ENCODE measurements around the gene SLC6A3.

SLC6A3 gene

DNA sequence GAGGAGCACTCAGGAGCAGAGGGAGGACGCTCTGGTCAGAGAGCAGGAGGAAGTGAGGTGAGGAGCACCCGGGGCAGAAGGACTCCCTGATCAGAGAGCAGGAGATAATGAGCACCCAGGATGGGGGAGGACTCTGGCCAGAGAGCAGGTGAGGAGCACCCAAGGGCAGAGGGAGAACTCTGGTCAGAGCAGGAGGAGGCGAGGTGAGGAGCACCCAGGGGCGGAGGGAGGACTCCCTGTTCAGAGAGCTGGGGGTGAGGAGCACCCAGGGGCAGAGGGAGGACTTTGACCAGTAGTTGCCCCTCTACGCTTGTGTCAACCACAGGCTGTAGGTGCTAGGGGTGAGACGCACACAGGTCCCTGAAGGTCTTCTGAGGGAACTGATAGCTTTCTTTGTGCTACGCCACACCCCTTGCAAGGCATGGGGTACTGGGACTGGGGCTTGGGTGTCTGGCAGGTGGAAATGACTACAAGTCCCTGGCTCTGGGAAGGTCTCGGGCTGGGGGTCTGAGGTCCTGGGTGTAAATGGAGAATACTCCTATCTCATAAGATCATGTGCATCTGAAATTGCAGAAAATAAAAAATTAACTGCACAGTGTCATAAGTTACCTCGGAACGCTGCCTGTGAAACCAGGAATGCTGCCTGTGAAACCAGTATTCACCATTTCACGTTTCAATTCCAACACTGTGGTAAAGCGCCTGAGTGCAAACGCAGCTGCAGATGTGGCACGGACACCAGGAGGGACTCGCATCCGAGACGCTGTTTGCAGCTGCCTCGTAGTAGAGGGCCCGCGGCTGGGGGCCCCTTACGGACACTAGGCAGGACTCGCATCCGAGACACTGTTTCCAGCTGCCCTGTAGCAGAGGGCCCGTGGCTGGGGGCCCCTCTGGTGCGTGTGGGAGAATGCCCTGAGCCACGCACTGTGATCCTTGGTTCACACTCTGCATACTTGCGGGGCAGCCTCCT is 27.0 kb upstream of the SLC6A3 start:
- H3K4me3 ChIP-seq (ENCODE audit: low read depth, low read length) = no peak overlapping the region
- no peak overlapping the region for H4K91ac ChIP-seq (ENCODE audit: low read depth, low read length)
- no peak overlapping the region for H3K4ac ChIP-seq (ENCODE audit: low read depth, low read length)
- H3K4me1 ChIP-seq (ENCODE audit: control insufficient read depth in 1 of 2, insufficient read depth in 2 of 2, low read length in 2 of 2) = no peaks in the 10 kb centered on the region
- no peaks in the 10 kb centered on the region for H3K27me3 ChIP-seq (ENCODE audit: insufficient read depth, low read length)
- DNase-seq = no peak
- no peak overlapping the region for H3K23ac ChIP-seq (ENCODE audit: low read length)
- no peak overlapping the region for H3K4me2 ChIP-seq (ENCODE audit: low read length)
- H4K12ac ChIP-seq (ENCODE audit: low read depth, low read length) = no peak overlapping the region
- no peak overlapping the region for H3K27ac ChIP-seq (ENCODE audit: low read depth, low read length)
- peaks cover 4% of the 10 kb centered on the region for H3K9me3 ChIP-seq (ENCODE audit: insufficient read depth, low read depth, low read length)
- WGBS (ENCODE audit: extremely low coverage, insufficient coverage, insufficient read length) = no CpG with 5 or more reads among the region's 27 CpGs
- peaks cover 94 to 95% of the 10 kb centered on the region in 2 experiments for H3K36me3 ChIP-seq (ENCODE audit: control insufficient read depth in 1 of 2, insufficient read depth in 2 of 2, low read length in 2 of 2)
- no peak overlapping the region for H4K8ac ChIP-seq (ENCODE audit: low read depth, low read length)
- H2AK5ac ChIP-seq (ENCODE audit: low read length) = no peak overlapping the region
- no peak overlapping the region for H3K14ac ChIP-seq (ENCODE audit: low read length)
- no peaks in the 10 kb centered on the region for H3K79me2 ChIP-seq (ENCODE audit: control insufficient read depth, insufficient read depth, low read length, poor library complexity)
- H3K79me1 ChIP-seq (ENCODE audit: low read length) = no peaks in the 10 kb centered on the region
- H2BK120ac ChIP-seq (ENCODE audit: insufficient read depth, low read length, poor library complexity) = no peak overlapping the region
- no peak overlapping the region for H2AFZ ChIP-seq (ENCODE audit: insufficient read depth, low read length, poor library complexity)
- H3K9ac ChIP-seq (ENCODE audit: low read length) = no peak overlapping the region
- H3K18ac ChIP-seq (ENCODE audit: low read length) = no peak overlapping the region
- H2BK5ac ChIP-seq (ENCODE audit: low read depth, low read length, poor library complexity) = no peak overlapping the region
- H2BK12ac ChIP-seq (ENCODE audit: low read length) = no peak overlapping the region

DNA sequence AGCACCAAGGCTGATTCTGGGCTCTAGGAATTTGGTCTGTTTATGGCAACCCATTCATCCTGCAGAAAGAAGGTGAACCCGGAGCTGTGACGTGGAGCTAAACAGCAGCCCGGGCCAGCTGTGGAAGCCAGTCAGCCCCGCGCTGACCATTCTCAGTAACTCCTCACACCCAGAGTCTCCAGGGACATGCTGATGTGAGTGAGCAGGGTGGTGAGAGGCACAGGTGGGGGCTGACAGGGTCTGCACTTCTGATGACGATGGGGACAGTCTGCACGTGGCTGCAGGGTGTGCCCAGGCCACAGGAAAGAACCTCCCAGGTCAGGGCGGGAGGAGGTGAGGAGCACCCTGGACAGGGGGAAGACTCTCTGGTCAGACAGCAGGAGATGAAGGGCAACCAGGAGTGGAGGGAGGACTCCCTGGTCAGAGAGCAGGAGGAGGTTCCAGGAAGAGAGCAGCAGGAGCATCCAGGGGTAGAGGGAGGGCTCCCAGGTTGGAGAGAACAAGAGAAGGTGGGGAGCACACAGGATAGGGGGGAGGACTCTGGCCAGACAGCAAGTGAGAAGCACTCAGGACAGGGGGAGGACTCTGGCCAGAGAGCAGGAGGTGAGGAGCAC is 26.1 kb upstream of the SLC6A3 start:
- Histone ChIP-seq H4K12ac (ENCODE audit: low read depth, low read length) (no peak overlapping the region), H2BK120ac (ENCODE audit: insufficient read depth, low read length, poor library complexity) (no peak overlapping the region), H3K4ac (ENCODE audit: low read depth, low read length) (no peak overlapping the region), H3K4me3 (ENCODE audit: low read depth, low read length) (no peak overlapping the region), H2AK5ac (ENCODE audit: low read length) (no peak overlapping the region), H3K27ac (ENCODE audit: low read depth, low read length) (no peak overlapping the region), H3K9ac (ENCODE audit: low read length) (no peak overlapping the region), H2AFZ (ENCODE audit: insufficient read depth, low read length, poor library complexity) (no peak overlapping the region), H3K23ac (ENCODE audit: low read length) (no peak overlapping the region), H3K14ac (ENCODE audit: low read length) (no peak overlapping the region), H3K27me3 (ENCODE audit: insufficient read depth, low read length) (no peaks in the 10 kb centered on the region), H3K79me1 (ENCODE audit: low read length) (no peaks in the 10 kb centered on the region), H3K36me3 (ENCODE audit: control insufficient read depth in 1 of 2, insufficient read depth in 2 of 2, low read length in 2 of 2) (peaks cover 94 to 95% of the 10 kb centered on the region in 2 experiments), H2BK5ac (ENCODE audit: low read depth, low read length, poor library complexity) (no peak overlapping the region), H4K8ac (ENCODE audit: low read depth, low read length) (no peak overlapping the region), H2BK12ac (ENCODE audit: low read length) (no peak overlapping the region), H4K91ac (ENCODE audit: low read depth, low read length) (no peak overlapping the region), H3K4me1 (ENCODE audit: control insufficient read depth in 1 of 2, insufficient read depth in 2 of 2, low read length in 2 of 2) (no peaks in the 10 kb centered on the region), H3K18ac (ENCODE audit: low read length) (no peak overlapping the region), H3K4me2 (ENCODE audit: low read length) (no peak overlapping the region), H3K9me3 (ENCODE audit: insufficient read depth, low read depth, low read length) (peaks cover 4% of the 10 kb centered on the region), H3K79me2 (ENCODE audit: control insufficient read depth, insufficient read depth, low read length, poor library complexity) (no peaks in the 10 kb centered on the region)
- DNase-seq = no peak
- no CpG with 5 or more reads among the region's 8 CpGs for WGBS (ENCODE audit: extremely low coverage, insufficient coverage, insufficient read length)

DNA sequence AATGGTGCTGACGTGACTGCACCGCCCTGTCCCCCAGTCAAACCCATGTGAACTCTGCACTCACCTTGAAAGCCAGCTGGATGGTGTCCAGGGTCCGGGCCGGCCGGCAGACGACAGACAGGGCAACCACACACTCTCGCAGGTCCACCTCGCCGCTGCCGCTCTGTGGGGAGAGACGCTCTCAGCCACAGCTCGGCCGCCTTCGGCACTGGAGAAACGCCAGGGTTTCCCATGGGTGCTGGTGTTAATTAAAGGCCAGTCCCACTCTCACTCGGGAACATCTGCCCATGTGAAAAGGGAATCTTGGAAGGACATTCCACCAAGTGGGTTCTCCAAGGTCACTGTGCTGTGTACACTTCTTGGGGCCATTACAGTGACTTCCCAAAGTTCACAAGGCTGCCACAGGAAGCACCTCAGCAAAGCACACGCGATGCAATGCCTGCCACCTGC is 25.5 kb upstream of the SLC6A3 start:
- Histone ChIP-seq H3K18ac (ENCODE audit: low read length) (no peak overlapping the region), H3K9ac (ENCODE audit: low read length) (no peak overlapping the region), H2BK5ac (ENCODE audit: low read depth, low read length, poor library complexity) (no peak overlapping the region), H4K91ac (ENCODE audit: low read depth, low read length) (no peak overlapping the region), H2AK5ac (ENCODE audit: low read length) (no peak overlapping the region), H2BK12ac (ENCODE audit: low read length) (no peak overlapping the region), H3K4me2 (ENCODE audit: low read length) (no peak overlapping the region), H3K14ac (ENCODE audit: low read length) (no peak overlapping the region), H3K27ac (ENCODE audit: low read depth, low read length) (no peak overlapping the region), H3K9me3 (ENCODE audit: insufficient read depth, low read depth, low read length) (peaks cover 6% of the 10 kb centered on the region), H2AFZ (ENCODE audit: insufficient read depth, low read length, poor library complexity) (no peak overlapping the region), H4K8ac (ENCODE audit: low read depth, low read length) (no peak overlapping the region), H3K4me3 (ENCODE audit: low read depth, low read length) (no peak overlapping the region), H3K4ac (ENCODE audit: low read depth, low read length) (no peak overlapping the region), H2BK120ac (ENCODE audit: insufficient read depth, low read length, poor library complexity) (no peak overlapping the region), H4K12ac (ENCODE audit: low read depth, low read length) (no peak overlapping the region), H3K36me3 (ENCODE audit: control insufficient read depth in 1 of 2, insufficient read depth in 2 of 2, low read length in 2 of 2) (peaks cover 95% of the 10 kb centered on the region in 2 experiments), H3K79me1 (ENCODE audit: low read length) (no peaks in the 10 kb centered on the region), H3K27me3 (ENCODE audit: insufficient read depth, low read length) (no peaks in the 10 kb centered on the region), H3K23ac (ENCODE audit: low read length) (no peak overlapping the region), H3K4me1 (ENCODE audit: control insufficient read depth in 1 of 2, insufficient read depth in 2 of 2, low read length in 2 of 2) (no peaks in the 10 kb centered on the region), H3K79me2 (ENCODE audit: control insufficient read depth, insufficient read depth, low read length, poor library complexity) (no peaks in the 10 kb centered on the region)
- WGBS (ENCODE audit: extremely low coverage, insufficient coverage, insufficient read length) = no CpG with 5 or more reads among the region's 18 CpGs
- DNase-seq = no peak

DNA sequence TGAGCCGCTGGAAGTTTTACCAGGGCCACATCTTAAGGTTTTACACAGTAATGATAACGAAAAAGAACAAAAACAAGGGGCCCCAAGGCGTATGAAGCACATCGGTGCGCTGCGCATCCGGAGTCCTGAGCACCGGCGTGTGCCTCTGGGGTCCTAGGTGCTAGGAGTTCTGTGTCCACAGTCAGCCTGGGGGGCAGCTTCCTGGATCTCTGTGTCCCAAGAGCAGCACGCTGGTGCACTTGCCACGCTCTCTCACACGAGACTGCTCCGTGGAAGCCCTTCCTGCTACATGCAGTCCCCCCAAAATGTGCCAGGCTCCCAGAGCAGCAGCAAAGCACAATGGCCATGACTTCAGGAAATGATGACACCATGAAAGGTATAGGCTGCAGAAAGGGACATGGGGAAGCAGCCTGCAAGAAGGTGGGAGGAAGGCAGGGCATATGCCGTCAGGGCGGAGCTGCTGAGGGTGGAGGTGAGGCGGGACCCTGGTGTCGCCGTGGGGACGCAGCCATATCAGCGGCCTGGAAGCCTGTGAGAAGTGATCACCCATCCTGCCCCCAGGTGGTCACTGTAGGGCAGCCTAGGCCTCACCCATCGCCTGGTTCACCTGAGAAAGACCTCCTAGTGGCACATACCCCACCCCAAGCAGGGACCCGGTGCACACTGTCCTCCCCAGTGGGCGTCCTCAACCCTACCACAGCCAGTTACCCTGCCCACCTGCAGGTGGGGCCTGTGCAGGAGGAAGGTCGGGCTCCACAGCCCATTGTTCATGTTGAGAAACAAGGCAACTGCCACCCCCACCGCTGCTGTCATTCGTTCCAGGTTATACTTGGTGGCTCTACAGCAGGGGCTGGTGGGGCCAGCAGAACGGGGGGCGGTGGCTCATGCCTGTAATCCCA is 23.6 kb upstream of the SLC6A3 start:
- Histone ChIP-seq H3K4me3 (ENCODE audit: low read depth, low read length) (no peak overlapping the region), H2BK12ac (ENCODE audit: low read length) (no peak overlapping the region), H3K36me3 (ENCODE audit: control insufficient read depth in 1 of 2, insufficient read depth in 2 of 2, low read length in 2 of 2) (peaks cover 95 to 96% of the 10 kb centered on the region in 2 experiments), H4K8ac (ENCODE audit: low read depth, low read length) (no peak overlapping the region), H3K27ac (ENCODE audit: low read depth, low read length) (no peak overlapping the region), H2AFZ (ENCODE audit: insufficient read depth, low read length, poor library complexity) (no peak overlapping the region), H3K4ac (ENCODE audit: low read depth, low read length) (no peak overlapping the region), H3K27me3 (ENCODE audit: insufficient read depth, low read length) (no peaks in the 10 kb centered on the region), H4K91ac (ENCODE audit: low read depth, low read length) (no peak overlapping the region), H3K79me1 (ENCODE audit: low read length) (no peaks in the 10 kb centered on the region), H3K23ac (ENCODE audit: low read length) (no peak overlapping the region), H3K18ac (ENCODE audit: low read length) (no peak overlapping the region), H3K79me2 (ENCODE audit: control insufficient read depth, insufficient read depth, low read length, poor library complexity) (no peaks in the 10 kb centered on the region), H3K4me2 (ENCODE audit: low read length) (no peak overlapping the region), H2BK120ac (ENCODE audit: insufficient read depth, low read length, poor library complexity) (no peak overlapping the region), H3K4me1 (ENCODE audit: control insufficient read depth in 1 of 2, insufficient read depth in 2 of 2, low read length in 2 of 2) (no peaks in the 10 kb centered on the region), H2BK5ac (ENCODE audit: low read depth, low read length, poor library complexity) (no peak overlapping the region), H4K12ac (ENCODE audit: low read depth, low read length) (no peak overlapping the region), H3K9ac (ENCODE audit: low read length) (no peak overlapping the region), H3K9me3 (ENCODE audit: insufficient read depth, low read depth, low read length) (peaks cover 18% of the 10 kb centered on the region), H3K14ac (ENCODE audit: low read length) (no peak overlapping the region), H2AK5ac (ENCODE audit: low read length) (no peak overlapping the region)
- no CpG with 5 or more reads among the region's 28 CpGs for WGBS (ENCODE audit: extremely low coverage, insufficient coverage, insufficient read length)
- DNase-seq = no peak
